B cell (primary cell): ENCODE results near the gene CDH7.

Experiments
- CTCF ChIP-seq: fragments of 200-600 bp; IDR thresholded peaks from one replicate; pipeline ENCODE4 v1.8.0; 2022; ENCODE audit warnings: antibody characterized with exemption, mild to moderate bottlenecking
- EZH2 ChIP-seq: IDR thresholded peaks from 2 replicates; pipeline ENCODE4 v1.6.1; 2012; ENCODE audit warnings: borderline replicate concordance, low read depth, mild to moderate bottlenecking, moderate library complexity, low read length; ENCODE audit not compliant: insufficient read depth, poor library complexity, severe bottlenecking

- TF ChIP-seq CTCF = no peak
- TF ChIP-seq EZH2 = no peak
These were observed 17.4 kb downstream of the CDH7 start for GRCh38 chr18:65768120-65768778.
